GM23338 (cell line): ENCODE measurements around the gene LRTM2. TPM values are rescaled to one million over a fixed set of nuclear protein-coding genes. Genes with fewer than 3 reads are reported as not detected.

Source experiments
- ATAC-seq: fragments of 200-7000 bp; cut with Tn5 transposase; 3 replicates; pipeline ENCODE4 v1.9.1; 2020
- DNase-seq: peaks from one replicate; pipeline ENCODE4 v3.0.0-alpha.2; 2015; ENCODE audit warnings: low spot score
- H2AFZ ChIP-seq: fragments of 200-600 bp; sonication (generic); 2 replicates; pipeline ENCODE4 v1.8.0; 2016; ENCODE audit warnings: antibody characterized with exemption, mild to moderate bottlenecking, moderate library complexity
- H3F3A ChIP-seq: fragments of 200-600 bp; sonication (generic); replicated peaks from 2 replicates; pipeline ENCODE4 v1.8.0; 2017; ENCODE audit warnings: antibody characterized with exemption, mixed run types, low read depth
- H3K27ac ChIP-seq: fragments of 200-600 bp; sonication (generic); 2 replicates; pipeline ENCODE4 v1.6.1; 2016; ENCODE audit warnings: low read depth
- H3K27me3 ChIP-seq: fragments of 200-600 bp; sonication (generic); 2 replicates; pipeline ENCODE4 v1.8.0; 2016; ENCODE audit warnings: mild to moderate bottlenecking, mixed run types, moderate library complexity; ENCODE audit not compliant: insufficient read depth
- H3K36me3 ChIP-seq: fragments of 200-600 bp; sonication (generic); 2 replicates; pipeline ENCODE4 v1.8.0; 2016; ENCODE audit warnings: mild to moderate bottlenecking; ENCODE audit not compliant: insufficient read depth
- H3K4me1 ChIP-seq: fragments of 200-600 bp; sonication (generic); 2 replicates; pipeline ENCODE4 v1.8.0; 2016; ENCODE audit warnings: mild to moderate bottlenecking, moderate library complexity; ENCODE audit not compliant: insufficient read depth
- H3K4me2 ChIP-seq: fragments of 200-600 bp; sonication (generic); 2 replicates; pipeline ENCODE4 v1.7.1; 2017; ENCODE audit warnings: mixed run types
- H3K4me3 ChIP-seq: fragments of 200-600 bp; sonication (generic); 2 replicates; pipeline ENCODE4 v1.6.1; 2016; ENCODE audit warnings: mixed run types
- H3K79me2 ChIP-seq: fragments of 200-600 bp; sonication (generic); replicated peaks from 2 replicates; pipeline ENCODE4 v1.8.0; 2017; ENCODE audit warnings: mild to moderate bottlenecking; ENCODE audit not compliant: insufficient read depth
- H3K9me2 ChIP-seq: fragments of 200-600 bp; sonication (generic); 2 replicates; pipeline ENCODE4 v1.8.0; 2017; ENCODE audit not compliant: insufficient read depth
- H4K20me1 ChIP-seq: fragments of 200-600 bp; sonication (generic); replicated peaks from 2 replicates; pipeline ENCODE4 v1.8.0; 2017; ENCODE audit warnings: mild to moderate bottlenecking; ENCODE audit not compliant: insufficient read depth
- H3K27ac Mint-ChIP-seq: 2 replicates; pipeline ENCODE4 v1.8.0; 2020; ENCODE audit warnings: inconsistent platforms, mild to moderate bottlenecking, moderate library complexity, mixed read lengths
- H3K27me3 Mint-ChIP-seq: 3 replicates; pipeline ENCODE4 v1.8.0; 2022; ENCODE audit warnings: low read depth, mild to moderate bottlenecking, moderate library complexity, mixed read lengths, inconsistent platforms; ENCODE audit not compliant: insufficient read depth, poor library complexity
- H3K36me3 Mint-ChIP-seq: 3 replicates; pipeline ENCODE4 v1.8.0; 2021; ENCODE audit warnings: low read depth, mild to moderate bottlenecking, inconsistent platforms, moderate library complexity, mixed read lengths
- H3K4me1 Mint-ChIP-seq: 3 replicates; pipeline ENCODE4 v1.8.0; 2020; ENCODE audit warnings: mild to moderate bottlenecking, inconsistent platforms, mixed read lengths
- H3K4me3 Mint-ChIP-seq: 3 replicates; pipeline ENCODE4 v1.8.0; 2021; ENCODE audit warnings: moderate library complexity, mild to moderate bottlenecking, inconsistent platforms, mixed read lengths
- H3K9me3 Mint-ChIP-seq: 3 replicates; pipeline ENCODE4 v1.8.0; 2020; ENCODE audit warnings: moderate library complexity, mild to moderate bottlenecking, inconsistent platforms, mixed read lengths
- CREB1 ChIP-seq: fragments of 250-450 bp; sonication (Bioruptor Pico); IDR thresholded peaks from 2 replicates; pipeline ENCODE4 v1.5.0; 2020; ENCODE audit warnings: low read depth, mild to moderate bottlenecking, moderate library complexity
- NANOG ChIP-seq: IDR thresholded peaks from 2 replicates; pipeline ENCODE4 v1.6.1; 2016; ENCODE audit warnings: antibody characterized with exemption, borderline replicate concordance
- STAT1 ChIP-seq: IDR thresholded peaks from one replicate; pipeline ENCODE4 v1.6.1; 2016; ENCODE audit warnings: antibody characterized with exemption; ENCODE audit not compliant: unreplicated experiment
- ZNF114 ChIP-seq: fragments of 250-450 bp; sonication (Bioruptor Pico); IDR thresholded peaks from 2 replicates; pipeline ENCODE4 v1.5.0; 2020; ENCODE audit warnings: mild to moderate bottlenecking, moderate library complexity
- polyA plus RNA-seq: library from polyadenylated mRNA; unstranded; fragments of >200 nt; fragmentation: Nextera tagmentation; extraction: Ambion mirVana; gene quantifications from 2 replicates; pipeline ENCODE4 v1.2.1, GENCODE V29; 2016
- total RNA-seq: library from RNA; depleted of rRNA; stranded (reverse); fragments of >200 nt; shearing (Covaris generic); gene quantifications from 2 replicates; pipeline ENCODE4 v1.2.3, GENCODE V29; 2014
- TF ChIP-seq, protein P1 (sequence below): IDR thresholded peaks from one replicate; pipeline ENCODE4 v1.6.1; 2018; ENCODE audit warnings: antibody characterized with exemption; ENCODE audit not compliant: unreplicated experiment
- TF ChIP-seq, protein P2 (sequence below), 2 experiments: fragments of 200-600 bp in 1 of 2; sonication (generic) in 1 of 2; conservative IDR thresholded peaks; 2 replicates each; pipeline versions ENCODE4 v1.5.1 to v1.6.1; 2016 to 2017; ENCODE audit warnings: antibody characterized with exemption in 2 of 2, low read depth in 2 of 2, mild to moderate bottlenecking in 2 of 2, moderate library complexity in 1 of 2

Gene LRTM2
- total and polyA plus RNA-seq, 2 experiments from 2014 or later, result 0.08 TPM; not detected in 1

- TF ChIP-seq, protein P1, sequence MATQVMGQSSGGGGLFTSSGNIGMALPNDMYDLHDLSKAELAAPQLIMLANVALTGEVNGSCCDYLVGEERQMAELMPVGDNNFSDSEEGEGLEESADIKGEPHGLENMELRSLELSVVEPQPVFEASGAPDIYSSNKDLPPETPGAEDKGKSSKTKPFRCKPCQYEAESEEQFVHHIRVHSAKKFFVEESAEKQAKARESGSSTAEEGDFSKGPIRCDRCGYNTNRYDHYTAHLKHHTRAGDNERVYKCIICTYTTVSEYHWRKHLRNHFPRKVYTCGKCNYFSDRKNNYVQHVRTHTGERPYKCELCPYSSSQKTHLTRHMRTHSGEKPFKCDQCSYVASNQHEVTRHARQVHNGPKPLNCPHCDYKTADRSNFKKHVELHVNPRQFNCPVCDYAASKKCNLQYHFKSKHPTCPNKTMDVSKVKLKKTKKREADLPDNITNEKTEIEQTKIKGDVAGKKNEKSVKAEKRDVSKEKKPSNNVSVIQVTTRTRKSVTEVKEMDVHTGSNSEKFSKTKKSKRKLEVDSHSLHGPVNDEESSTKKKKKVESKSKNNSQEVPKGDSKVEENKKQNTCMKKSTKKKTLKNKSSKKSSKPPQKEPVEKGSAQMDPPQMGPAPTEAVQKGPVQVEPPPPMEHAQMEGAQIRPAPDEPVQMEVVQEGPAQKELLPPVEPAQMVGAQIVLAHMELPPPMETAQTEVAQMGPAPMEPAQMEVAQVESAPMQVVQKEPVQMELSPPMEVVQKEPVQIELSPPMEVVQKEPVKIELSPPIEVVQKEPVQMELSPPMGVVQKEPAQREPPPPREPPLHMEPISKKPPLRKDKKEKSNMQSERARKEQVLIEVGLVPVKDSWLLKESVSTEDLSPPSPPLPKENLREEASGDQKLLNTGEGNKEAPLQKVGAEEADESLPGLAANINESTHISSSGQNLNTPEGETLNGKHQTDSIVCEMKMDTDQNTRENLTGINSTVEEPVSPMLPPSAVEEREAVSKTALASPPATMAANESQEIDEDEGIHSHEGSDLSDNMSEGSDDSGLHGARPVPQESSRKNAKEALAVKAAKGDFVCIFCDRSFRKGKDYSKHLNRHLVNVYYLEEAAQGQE, result no peak
- TF ChIP-seq CREB1 (CRISPR knock-in tag) (no peak), NANOG (no peak), STAT1 (no peak)
These were observed 29.9 kb upstream of the LRTM2 start (continued) for GRCh38 chr12:1790444-1790843.

- peak; percentile 12; the same call in 2 of the 3 replicates for ATAC-seq
- DNase-seq, result peak; percentile 73
These were observed 29.1 kb upstream of the LRTM2 start for GRCh38 chr12:1791104-1791841.

More at GRCh38 chr12:1791104-1791841, 29.1 kb upstream of the LRTM2 start:
- peaks cover under 1% of the 10 kb centered on the region; the same call in 1 of the 3 replicates for H3K36me3 Mint-ChIP-seq
- no peak overlapping the region for H3K4me3 ChIP-seq
- H3K27ac Mint-ChIP-seq, result 0 out of 2 replicates have a peak overlapping the region, but pooled peaks have one; percentile 57
- no peaks in the 10 kb centered on the region for H3K9me2 ChIP-seq
- H3K27me3 Mint-ChIP-seq, result peaks cover 10% of the 10 kb centered on the region
- no peaks in the 10 kb centered on the region for H3F3A ChIP-seq
- H3K9me3 Mint-ChIP-seq, result no peaks in the 10 kb centered on the region; the same call in 2 of the 3 replicates
- TF ChIP-seq, protein P2, sequence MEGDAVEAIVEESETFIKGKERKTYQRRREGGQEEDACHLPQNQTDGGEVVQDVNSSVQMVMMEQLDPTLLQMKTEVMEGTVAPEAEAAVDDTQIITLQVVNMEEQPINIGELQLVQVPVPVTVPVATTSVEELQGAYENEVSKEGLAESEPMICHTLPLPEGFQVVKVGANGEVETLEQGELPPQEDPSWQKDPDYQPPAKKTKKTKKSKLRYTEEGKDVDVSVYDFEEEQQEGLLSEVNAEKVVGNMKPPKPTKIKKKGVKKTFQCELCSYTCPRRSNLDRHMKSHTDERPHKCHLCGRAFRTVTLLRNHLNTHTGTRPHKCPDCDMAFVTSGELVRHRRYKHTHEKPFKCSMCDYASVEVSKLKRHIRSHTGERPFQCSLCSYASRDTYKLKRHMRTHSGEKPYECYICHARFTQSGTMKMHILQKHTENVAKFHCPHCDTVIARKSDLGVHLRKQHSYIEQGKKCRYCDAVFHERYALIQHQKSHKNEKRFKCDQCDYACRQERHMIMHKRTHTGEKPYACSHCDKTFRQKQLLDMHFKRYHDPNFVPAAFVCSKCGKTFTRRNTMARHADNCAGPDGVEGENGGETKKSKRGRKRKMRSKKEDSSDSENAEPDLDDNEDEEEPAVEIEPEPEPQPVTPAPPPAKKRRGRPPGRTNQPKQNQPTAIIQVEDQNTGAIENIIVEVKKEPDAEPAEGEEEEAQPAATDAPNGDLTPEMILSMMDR (conservative IDR thresholded peaks at IDR 0.05; ENCODE audit: low read depth in 2 of 2), result peak; percentile 82 to 92
- TF ChIP-seq ZNF114 (CRISPR knock-in tag), result no peak
- H3K27me3 ChIP-seq, result peaks cover 2% of the 10 kb centered on the region
- no peak overlapping the region for H3K4me2 ChIP-seq
- H3K4me3 Mint-ChIP-seq, result no peak overlapping the region
- no peak overlapping the region for H2AFZ ChIP-seq
- no peaks in the 10 kb centered on the region for H3K36me3 ChIP-seq
- no peak overlapping the region for H3K27ac ChIP-seq
- H4K20me1 ChIP-seq, result peaks cover 7% of the 10 kb centered on the region; the same call in 1 of the 2 replicates
- no peaks in the 10 kb centered on the region for H3K79me2 ChIP-seq
- peaks cover 42% of the 10 kb centered on the region for H3K4me1 Mint-ChIP-seq
- H3K4me1 ChIP-seq, result peaks cover 11% of the 10 kb centered on the region; the same call in 1 of the 2 replicates
